ENCODE results near the gene PAX8.

PAX8 gene

DNA sequence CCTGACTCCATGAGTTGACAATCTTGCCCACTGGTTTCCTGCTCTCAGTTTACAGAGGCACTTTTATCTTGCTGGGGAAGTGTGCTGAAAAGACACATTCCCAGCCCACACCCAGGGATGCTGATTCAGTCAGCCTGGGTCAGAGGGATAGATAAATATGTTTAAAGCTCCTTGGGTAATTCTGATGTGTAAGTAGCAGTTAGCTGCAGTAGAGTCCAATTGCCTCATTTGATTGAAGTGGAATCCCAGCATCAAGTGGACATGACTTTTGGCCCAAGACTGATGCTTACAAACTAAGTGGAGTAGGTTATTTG is 75.5 kb downstream of the PAX8 start:
- peaks cover 56% of the 10 kb centered on the region for H3K36me3 ChIP-seq (ENCODE audit: control insufficient read depth, low read length)
- no peak overlapping the region for H3K27ac ChIP-seq (ENCODE audit: low read depth, low read length)
- no peak overlapping the region for H3K4me2 ChIP-seq (ENCODE audit: low read length)

DNA sequence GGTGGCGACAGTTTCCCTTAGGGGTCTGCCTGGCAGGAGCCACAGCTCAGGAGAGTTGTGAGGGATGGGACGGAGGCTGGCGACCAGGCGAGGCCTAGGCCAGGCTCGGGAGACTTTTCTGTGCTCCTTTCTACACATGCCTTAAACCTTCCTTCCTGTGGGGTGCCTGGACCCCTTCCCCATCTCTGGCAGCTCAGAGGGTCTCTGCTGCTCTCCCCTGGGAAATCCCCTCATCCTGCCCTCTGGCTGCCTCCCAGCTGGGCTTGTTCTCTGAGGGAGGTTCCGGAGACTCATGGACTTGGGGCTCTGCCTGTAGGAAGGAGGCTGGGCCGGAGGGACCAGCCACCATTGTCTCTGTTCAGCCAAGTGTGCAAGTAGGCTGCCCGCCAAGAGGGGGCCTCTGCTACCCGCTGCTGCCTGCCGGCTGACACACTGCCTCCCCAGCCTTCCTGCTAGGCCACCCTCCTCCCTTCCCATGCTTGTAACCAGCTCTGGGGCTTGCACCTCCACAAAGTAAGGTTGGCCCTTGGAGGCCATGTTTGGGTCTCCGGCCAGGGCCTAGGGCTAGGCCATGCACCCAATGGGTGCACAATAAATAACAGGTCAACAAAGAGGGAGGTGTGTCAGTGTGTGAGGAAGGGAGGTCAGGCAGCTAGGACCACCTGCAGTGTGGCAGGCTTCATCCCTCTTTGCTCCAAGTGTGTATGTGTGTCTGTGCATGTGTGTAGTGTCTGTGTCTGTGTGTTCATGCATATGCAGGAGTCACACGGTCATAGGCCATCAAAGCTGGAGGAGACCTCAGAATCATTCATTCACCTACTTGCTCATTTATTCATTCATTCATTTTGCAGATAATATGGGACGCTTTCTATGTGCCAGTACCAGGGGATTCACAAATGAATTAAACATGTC is 76.2 kb downstream of the PAX8 start:
- Histone ChIP-seq H3K27ac (ENCODE audit: low read depth, low read length) (0 out of 2 replicates have a peak overlapping the region, but pooled peaks have one; percentile 15), H3K4me2 (ENCODE audit: low read length) (0 out of 2 replicates have a peak overlapping the region, but pooled peaks have one; percentile 20), H3K4me3 (ENCODE audit: low read length) (no peak overlapping the region), H3K27me3 (ENCODE audit: control insufficient read depth, low read length) (no peaks in the 10 kb centered on the region), H4K20me1 (ENCODE audit: control insufficient read depth, insufficient read depth, low read depth, low read length) (no peaks in the 10 kb centered on the region), H3K4me1 (ENCODE audit: control insufficient read depth, low read length) (peaks cover 34% of the 10 kb centered on the region), H3K9me3 (ENCODE audit: control insufficient read depth, insufficient read depth, low read length) (no peaks in the 10 kb centered on the region), H3K9me2 (replicated peaks; ENCODE audit: control insufficient read depth, low read length) (no peaks in the 10 kb centered on the region), H3K79me2 (ENCODE audit: control insufficient read depth, low read length) (peaks cover 3% of the 10 kb centered on the region), H3F3A (ENCODE audit: control insufficient read depth, insufficient read depth) (peaks cover 7% of the 10 kb centered on the region; the same call in 1 of the 2 replicates), H3K36me3 (ENCODE audit: control insufficient read depth, low read length) (peaks cover 62% of the 10 kb centered on the region)
- TF ChIP-seq EZH2phosphoT487 (IDR thresholded peaks at IDR 0.05; ENCODE audit: borderline replicate concordance, low read length) (no peak), CTCF (IDR thresholded peaks at IDR 0.05; ENCODE audit: low read depth, low read length, poor library complexity, severe bottlenecking) (no peak)

More for the DNA sequence above, 75.5 kb downstream of the PAX8 start:
- H3F3A ChIP-seq (ENCODE audit: control insufficient read depth, insufficient read depth), result peaks cover 7% of the 10 kb centered on the region; the same call in 1 of the 2 replicates
- no peak for TF ChIP-seq EZH2phosphoT487 (IDR thresholded peaks at IDR 0.05; ENCODE audit: borderline replicate concordance, low read length)
- TF ChIP-seq CTCF (IDR thresholded peaks at IDR 0.05; ENCODE audit: low read depth, low read length, poor library complexity, severe bottlenecking), result no peak
- H3K27me3 ChIP-seq (ENCODE audit: control insufficient read depth, low read length), result no peaks in the 10 kb centered on the region
- no peak overlapping the region for H3K4me3 ChIP-seq (ENCODE audit: low read length)
- H3K4me1 ChIP-seq (ENCODE audit: control insufficient read depth, low read length), result peaks cover 34% of the 10 kb centered on the region
- H3K9me3 ChIP-seq (ENCODE audit: control insufficient read depth, insufficient read depth, low read length), result no peaks in the 10 kb centered on the region
- H4K20me1 ChIP-seq (ENCODE audit: control insufficient read depth, insufficient read depth, low read depth, low read length), result no peaks in the 10 kb centered on the region
- H3K9me2 ChIP-seq (replicated peaks; ENCODE audit: control insufficient read depth, low read length), result no peaks in the 10 kb centered on the region
- peaks cover 3% of the 10 kb centered on the region for H3K79me2 ChIP-seq (ENCODE audit: control insufficient read depth, low read length)

DNA sequence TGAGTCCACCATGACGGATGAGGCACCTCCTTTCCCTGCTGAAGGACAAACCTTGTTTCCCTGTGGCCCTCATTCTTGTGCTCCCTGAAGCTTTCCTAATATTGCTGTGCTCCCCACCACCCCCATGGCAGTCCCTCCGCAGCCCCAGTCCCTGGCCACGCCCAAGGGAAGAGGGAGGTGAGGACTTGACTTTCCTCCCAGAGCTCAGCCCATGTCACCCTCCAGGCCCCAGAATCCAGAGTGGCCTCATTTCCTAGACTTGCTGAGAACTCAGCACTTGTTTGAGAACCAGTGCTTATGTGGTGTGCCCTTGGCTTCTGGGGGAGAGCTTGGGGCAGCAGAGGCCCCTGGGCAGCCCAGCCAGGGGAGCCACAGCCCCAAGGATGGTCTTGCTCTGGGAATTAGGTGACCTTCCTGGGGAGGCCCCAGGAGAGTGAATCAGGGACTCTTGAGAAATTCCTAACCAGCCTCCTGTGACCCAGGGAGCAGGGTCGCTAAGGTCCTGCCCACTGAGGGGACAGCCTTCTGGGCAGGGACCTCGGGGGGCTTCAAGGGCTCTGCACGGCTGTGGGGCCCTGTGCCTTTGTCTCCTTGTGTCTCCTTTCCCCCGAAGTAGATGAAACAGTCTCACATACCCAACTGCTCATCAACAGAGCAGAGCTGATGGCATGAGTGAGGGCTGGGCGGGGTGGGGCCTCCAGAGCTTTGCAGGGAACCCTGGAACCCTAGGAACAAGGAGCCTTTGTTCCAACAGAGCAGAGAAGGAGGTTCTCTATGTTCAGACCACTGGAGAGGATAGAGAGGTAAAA is 77.0 kb downstream of the PAX8 start:
- Histone ChIP-seq H3K9me3 (ENCODE audit: control insufficient read depth, insufficient read depth, low read length) (no peaks in the 10 kb centered on the region), H3K4me3 (ENCODE audit: low read length) (no peak overlapping the region), H3K9me2 (replicated peaks; ENCODE audit: control insufficient read depth, low read length) (no peaks in the 10 kb centered on the region), H3F3A (ENCODE audit: control insufficient read depth, insufficient read depth) (peaks cover 7% of the 10 kb centered on the region; the same call in 1 of the 2 replicates), H3K4me1 (ENCODE audit: control insufficient read depth, low read length) (peaks cover 34% of the 10 kb centered on the region), H3K36me3 (ENCODE audit: control insufficient read depth, low read length) (peaks cover 71% of the 10 kb centered on the region), H3K79me2 (ENCODE audit: control insufficient read depth, low read length) (peaks cover 3% of the 10 kb centered on the region), H4K20me1 (ENCODE audit: control insufficient read depth, insufficient read depth, low read depth, low read length) (no peaks in the 10 kb centered on the region), H3K27me3 (ENCODE audit: control insufficient read depth, low read length) (no peaks in the 10 kb centered on the region), H3K4me2 (ENCODE audit: low read length) (no peak overlapping the region), H3K27ac (ENCODE audit: low read depth, low read length) (no peak overlapping the region)
- TF ChIP-seq EZH2phosphoT487 (IDR thresholded peaks at IDR 0.05; ENCODE audit: borderline replicate concordance, low read length) (no peak), CTCF (IDR thresholded peaks at IDR 0.05; ENCODE audit: low read depth, low read length, poor library complexity, severe bottlenecking) (no peak)
